SK-N-SH (cell line): Measurements from ENCODE around the gene PCIF1.

Experiments used
- EP300 ChIP-seq, 2 experiments: IDR thresholded peaks; 2 replicates each; pipeline versions ENCODE4 v1.4.0 to v1.6.1; 2012; ENCODE audit warnings: borderline replicate concordance in 1 of 2, low read depth in 1 of 2, low read length in 1 of 2
- EZH2phosphoT487 ChIP-seq: fragments of 200-600 bp; sonication (generic); IDR thresholded peaks from 2 replicates; pipeline ENCODE4 v1.6.1; 2017; ENCODE audit warnings: low read depth, mixed run types, mild to moderate bottlenecking, antibody characterized with exemption, moderate library complexity, borderline replicate concordance
- GABPA ChIP-seq: IDR thresholded peaks from 2 replicates; pipeline ENCODE4 v1.4.0; 2012; ENCODE audit warnings: low read depth, mild to moderate bottlenecking
- MAX ChIP-seq: IDR thresholded peaks from 2 replicates; pipeline ENCODE4 v1.4.0; 2012; ENCODE audit warnings: low read depth
- RCOR1 ChIP-seq: fragments of 150-350 bp; IDR thresholded peaks from 2 replicates; pipeline ENCODE4 v1.6.1; 2017; ENCODE audit warnings: antibody characterized with exemption, low read length
- RFX5 ChIP-seq: IDR thresholded peaks from 2 replicates; pipeline ENCODE4 v1.6.1; 2012; ENCODE audit warnings: mild to moderate bottlenecking, improper control_type of control experiment, low read length
- USF2 ChIP-seq: fragments of 150-350 bp; IDR thresholded peaks from 2 replicates; pipeline ENCODE4 v1.6.1; 2017; ENCODE audit warnings: antibody characterized with exemption, low read length, low read depth, borderline replicate concordance
- YY1 ChIP-seq: IDR thresholded peaks from 2 replicates; pipeline ENCODE4 v1.4.0; 2012; ENCODE audit warnings: low read depth, mild to moderate bottlenecking
- ZBTB33 ChIP-seq: IDR thresholded peaks from 2 replicates; pipeline ENCODE4 v1.4.0; 2012; ENCODE audit warnings: low read depth, borderline replicate concordance
- TF ChIP-seq, protein P1 (sequence below): fragments of 200-600 bp; sonication (generic); IDR thresholded peaks from 2 replicates; pipeline ENCODE4 v1.6.1; 2017; ENCODE audit warnings: antibody characterized with exemption, mild to moderate bottlenecking, moderate library complexity
- TF ChIP-seq, protein P2 (sequence below): IDR thresholded peaks from 2 replicates; pipeline ENCODE4 v1.6.1; 2012; ENCODE audit warnings: mild to moderate bottlenecking, low read depth, low read length, moderate library complexity

DNA sequence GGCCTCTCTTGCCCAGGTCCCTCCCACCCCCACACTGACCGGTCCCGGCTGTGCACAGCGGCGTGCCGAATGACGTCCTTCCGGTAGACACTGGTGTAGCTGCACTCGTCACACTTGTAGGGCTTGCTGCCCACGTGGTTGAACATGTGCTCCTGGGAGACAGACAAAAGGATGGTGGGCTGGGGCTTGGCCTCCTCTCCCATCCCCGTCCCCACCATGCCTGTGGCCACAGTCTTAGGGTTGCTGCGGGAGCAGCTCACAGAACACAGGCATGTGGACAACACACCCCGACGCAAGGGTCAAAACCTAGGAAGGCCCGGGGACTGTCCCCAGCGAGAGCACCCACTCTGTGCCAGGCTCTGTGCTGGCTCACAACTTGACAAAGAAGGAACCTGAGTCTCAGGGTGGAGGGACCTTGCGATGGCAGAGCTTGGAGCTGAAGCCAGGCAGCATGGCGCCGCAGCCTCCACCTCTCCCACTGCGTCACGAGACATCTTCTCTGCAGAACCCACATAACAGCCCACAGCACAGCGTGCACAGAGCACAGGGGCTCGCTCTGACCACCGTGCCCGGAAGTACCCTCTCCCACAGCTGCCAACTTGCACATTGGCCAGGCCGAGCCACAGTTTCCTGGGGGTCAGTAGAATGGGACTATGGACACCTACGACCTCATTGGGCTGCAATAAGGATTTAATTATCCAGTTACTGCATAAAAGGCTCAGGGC, 27.7 kb downstream of the PCIF1 start:
- TF ChIP-seq MAX (no peak), YY1 (no peak), EZH2phosphoT487 (no peak), USF2 (no peak), GABPA (no peak), EP300 (IDR thresholded peaks at IDR 0.05; ENCODE audit: borderline replicate concordance in 1 of 2, low read depth in 1 of 2, low read length in 1 of 2) (no peak), ZBTB33 (no peak), RCOR1 (no peak), RFX5 (no peak)
- TF ChIP-seq, protein P1, sequence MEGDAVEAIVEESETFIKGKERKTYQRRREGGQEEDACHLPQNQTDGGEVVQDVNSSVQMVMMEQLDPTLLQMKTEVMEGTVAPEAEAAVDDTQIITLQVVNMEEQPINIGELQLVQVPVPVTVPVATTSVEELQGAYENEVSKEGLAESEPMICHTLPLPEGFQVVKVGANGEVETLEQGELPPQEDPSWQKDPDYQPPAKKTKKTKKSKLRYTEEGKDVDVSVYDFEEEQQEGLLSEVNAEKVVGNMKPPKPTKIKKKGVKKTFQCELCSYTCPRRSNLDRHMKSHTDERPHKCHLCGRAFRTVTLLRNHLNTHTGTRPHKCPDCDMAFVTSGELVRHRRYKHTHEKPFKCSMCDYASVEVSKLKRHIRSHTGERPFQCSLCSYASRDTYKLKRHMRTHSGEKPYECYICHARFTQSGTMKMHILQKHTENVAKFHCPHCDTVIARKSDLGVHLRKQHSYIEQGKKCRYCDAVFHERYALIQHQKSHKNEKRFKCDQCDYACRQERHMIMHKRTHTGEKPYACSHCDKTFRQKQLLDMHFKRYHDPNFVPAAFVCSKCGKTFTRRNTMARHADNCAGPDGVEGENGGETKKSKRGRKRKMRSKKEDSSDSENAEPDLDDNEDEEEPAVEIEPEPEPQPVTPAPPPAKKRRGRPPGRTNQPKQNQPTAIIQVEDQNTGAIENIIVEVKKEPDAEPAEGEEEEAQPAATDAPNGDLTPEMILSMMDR: no peak
- TF ChIP-seq, protein P2, sequence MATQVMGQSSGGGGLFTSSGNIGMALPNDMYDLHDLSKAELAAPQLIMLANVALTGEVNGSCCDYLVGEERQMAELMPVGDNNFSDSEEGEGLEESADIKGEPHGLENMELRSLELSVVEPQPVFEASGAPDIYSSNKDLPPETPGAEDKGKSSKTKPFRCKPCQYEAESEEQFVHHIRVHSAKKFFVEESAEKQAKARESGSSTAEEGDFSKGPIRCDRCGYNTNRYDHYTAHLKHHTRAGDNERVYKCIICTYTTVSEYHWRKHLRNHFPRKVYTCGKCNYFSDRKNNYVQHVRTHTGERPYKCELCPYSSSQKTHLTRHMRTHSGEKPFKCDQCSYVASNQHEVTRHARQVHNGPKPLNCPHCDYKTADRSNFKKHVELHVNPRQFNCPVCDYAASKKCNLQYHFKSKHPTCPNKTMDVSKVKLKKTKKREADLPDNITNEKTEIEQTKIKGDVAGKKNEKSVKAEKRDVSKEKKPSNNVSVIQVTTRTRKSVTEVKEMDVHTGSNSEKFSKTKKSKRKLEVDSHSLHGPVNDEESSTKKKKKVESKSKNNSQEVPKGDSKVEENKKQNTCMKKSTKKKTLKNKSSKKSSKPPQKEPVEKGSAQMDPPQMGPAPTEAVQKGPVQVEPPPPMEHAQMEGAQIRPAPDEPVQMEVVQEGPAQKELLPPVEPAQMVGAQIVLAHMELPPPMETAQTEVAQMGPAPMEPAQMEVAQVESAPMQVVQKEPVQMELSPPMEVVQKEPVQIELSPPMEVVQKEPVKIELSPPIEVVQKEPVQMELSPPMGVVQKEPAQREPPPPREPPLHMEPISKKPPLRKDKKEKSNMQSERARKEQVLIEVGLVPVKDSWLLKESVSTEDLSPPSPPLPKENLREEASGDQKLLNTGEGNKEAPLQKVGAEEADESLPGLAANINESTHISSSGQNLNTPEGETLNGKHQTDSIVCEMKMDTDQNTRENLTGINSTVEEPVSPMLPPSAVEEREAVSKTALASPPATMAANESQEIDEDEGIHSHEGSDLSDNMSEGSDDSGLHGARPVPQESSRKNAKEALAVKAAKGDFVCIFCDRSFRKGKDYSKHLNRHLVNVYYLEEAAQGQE: no peak
